Upper lobe of right lung (tissue), 1 donor: ENCODE results near the gene MPP3. TPM values are rescaled to one million over a fixed set of nuclear protein-coding genes. Genes with fewer than 3 reads are reported as not detected.

ENCODE experiments used
- ATAC-seq: fragments of 200-7000 bp; cut with Tn5 transposase; one replicate; pipeline ENCODE4 v1.9.1; 2020; ENCODE audit warnings: mild to moderate bottlenecking, moderate library complexity
- DNase-seq: peaks from one replicate; pipeline ENCODE4 v3.0.0-alpha.2; 2020
- H3K27ac ChIP-seq: fragments of 200-600 bp; one replicate; pipeline ENCODE4 v1.8.0; 2022
- H3K27me3 ChIP-seq: fragments of 200-600 bp; one replicate; pipeline ENCODE4 v1.8.0; 2022; ENCODE audit warnings: mild to moderate bottlenecking
- H3K36me3 ChIP-seq: fragments of 200-600 bp; one replicate; pipeline ENCODE4 v1.8.0; 2022
- H3K4me1 ChIP-seq: fragments of 200-600 bp; one replicate; pipeline ENCODE4 v1.8.0; 2022
- H3K4me3 ChIP-seq: fragments of 200-600 bp; one replicate; pipeline ENCODE4 v1.8.0; 2022; ENCODE audit warnings: mild to moderate bottlenecking
- H3K9me3 ChIP-seq: fragments of 200-600 bp; one replicate; pipeline ENCODE4 v1.8.0; 2022
- CTCF ChIP-seq: fragments of 200-600 bp; IDR thresholded peaks from one replicate; pipeline ENCODE4 v1.8.0; 2022; ENCODE audit warnings: antibody characterized with exemption
- intact Hi-C: fragments of 100-400 bp; cut with DNase I; formaldehyde crosslinking; loops from one replicate; pipeline ENCODE4 v1.11.0; 2022
- total RNA-seq: library from RNA; stranded (reverse); fragmentation: NEBNext Ultra II Directional; extraction: Animal tissue kit (Norgen Biotek cat#: 25700); gene quantifications from one replicate; pipeline ENCODE4 v1.2.1, GENCODE V29; 2021
- donor health status: DM: no; HTN: yes; CAD: no; lungs with severe emphysema.

The MPP3 gene
- total RNA-seq, 1 donor from 2014 or later, result 28.6 TPM

DNA sequence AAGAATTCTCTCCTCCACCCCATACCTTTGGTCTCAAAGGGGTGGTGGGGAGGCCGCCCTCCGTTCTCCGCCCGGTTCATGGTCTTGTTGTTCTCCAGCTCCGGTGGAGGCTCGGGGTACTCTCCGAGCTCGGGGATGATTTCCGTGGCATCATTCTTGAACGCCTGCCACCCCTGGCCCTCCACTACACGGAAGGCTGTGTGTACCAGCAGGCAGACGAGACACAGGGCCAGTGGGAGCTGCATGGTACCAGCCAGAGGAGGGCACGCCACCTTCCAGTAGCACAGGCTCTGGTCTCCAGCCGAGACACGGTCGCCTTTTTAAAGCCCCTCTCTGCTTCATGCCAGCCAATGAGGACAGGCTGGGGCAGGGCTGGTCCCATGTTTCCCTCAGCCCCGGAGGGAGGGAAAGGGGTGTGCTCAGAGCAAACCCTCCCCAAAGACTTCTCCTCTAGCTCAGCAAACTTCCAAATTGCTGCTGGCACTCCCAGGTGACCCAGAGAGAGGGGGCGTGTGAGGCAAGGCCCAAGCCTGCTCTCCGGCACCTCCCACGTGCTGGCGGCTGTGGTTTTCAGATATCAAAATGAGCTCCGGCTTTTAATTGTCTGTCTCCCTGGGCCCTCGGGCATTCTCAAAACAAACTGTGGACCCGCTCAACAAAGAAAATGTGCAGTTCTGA is 74.3 kb downstream of the MPP3 start, which contains the start of gene SOST:
Gene SOST (minus strand): TSS at position 295 of the 678 bp plus-strand sequence. CDS start 50 bp downstream, at position 245.
- Histone ChIP-seq H3K4me3 (no peak within 1 kb of the TSS), H3K27ac (no peak within 1 kb of the TSS), H3K27me3 (peaks cover 19% of the 10 kb centered on the region), H3K9me3 (no peaks in the 10 kb centered on the region), H3K36me3 (no peaks in the 10 kb centered on the region), H3K4me1 (peaks cover 9% of the 10 kb centered on the region)
- intact Hi-C loops, result loop anchor here (5.0 to 10.0 kb wide), 2 partner anchors 66 to 174 kb away; no protein-coding TSS in a partner anchor
- TF ChIP-seq CTCF, result no peak
- DNase-seq (no peak), ATAC-seq (no peak)

- Histone ChIP-seq H3K27ac (no peak overlapping the region), H3K4me1 (peaks cover 9% of the 10 kb centered on the region), H3K27me3 (peaks cover 19% of the 10 kb centered on the region), H3K36me3 (no peaks in the 10 kb centered on the region), H3K9me3 (no peaks in the 10 kb centered on the region), H3K4me3 (no peak overlapping the region)
- no peak for TF ChIP-seq CTCF
- no peak for DNase-seq
- no peak for ATAC-seq
- intact Hi-C loops, result loop anchor here (5.0 to 10.0 kb wide), 2 partner anchors 66 to 173 kb away; no protein-coding TSS in a partner anchor
Observed at GRCh38 chr17:43758086-43758485, 74.9 kb downstream of the MPP3 start.

DNA sequence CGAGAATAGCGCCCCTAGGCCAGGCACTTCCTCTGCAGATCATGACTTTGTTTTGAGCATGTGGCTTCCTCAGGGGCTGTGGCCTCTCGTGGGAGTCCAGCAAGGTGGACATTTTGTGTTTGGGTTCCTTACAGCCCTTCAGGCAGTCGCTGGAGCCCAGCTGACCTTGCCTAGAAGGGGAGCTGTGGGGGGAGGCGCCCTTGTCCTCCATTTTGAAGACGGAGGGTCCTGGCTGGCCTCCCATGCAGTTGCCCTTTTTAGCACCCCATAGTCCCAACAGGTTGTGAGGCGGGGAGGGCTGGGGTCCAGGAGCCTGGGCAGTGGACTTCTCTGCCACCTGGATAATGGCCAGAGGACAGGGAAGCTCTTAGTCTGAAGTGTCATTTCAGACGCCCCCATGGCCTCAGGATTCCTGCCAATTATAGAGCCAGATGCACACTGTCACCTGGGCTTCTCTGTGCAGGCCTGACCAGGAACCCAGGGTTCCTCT is 75.7 kb downstream of the MPP3 start:
- Histone ChIP-seq H3K27me3 (peaks cover 19% of the 10 kb centered on the region), H3K4me1 (peaks cover 9% of the 10 kb centered on the region), H3K27ac (no peak overlapping the region), H3K4me3 (no peak overlapping the region), H3K9me3 (no peaks in the 10 kb centered on the region), H3K36me3 (no peaks in the 10 kb centered on the region)
- intact Hi-C loops, result loop anchor here (5.0 to 10.0 kb wide), 2 partner anchors 65 to 172 kb away; no protein-coding TSS in a partner anchor
- no peak for ATAC-seq
- no peak for TF ChIP-seq CTCF
- no peak for DNase-seq

GRCh38 chr17:43756201-43756600 is 76.7 kb downstream of the MPP3 start:
- no peak for DNase-seq
- Histone ChIP-seq H3K4me1 (peaks cover 9% of the 10 kb centered on the region), H3K27me3 (peaks cover 19% of the 10 kb centered on the region), H3K36me3 (no peaks in the 10 kb centered on the region), H3K9me3 (no peaks in the 10 kb centered on the region), H3K4me3 (no peak overlapping the region), H3K27ac (no peak overlapping the region)
- no peak for TF ChIP-seq CTCF
- ATAC-seq, result no peak
- intact Hi-C loops, result loop anchor here (5.0 to 10.0 kb wide), 2 partner anchors 64 to 171 kb away; no protein-coding TSS in a partner anchor

DNA sequence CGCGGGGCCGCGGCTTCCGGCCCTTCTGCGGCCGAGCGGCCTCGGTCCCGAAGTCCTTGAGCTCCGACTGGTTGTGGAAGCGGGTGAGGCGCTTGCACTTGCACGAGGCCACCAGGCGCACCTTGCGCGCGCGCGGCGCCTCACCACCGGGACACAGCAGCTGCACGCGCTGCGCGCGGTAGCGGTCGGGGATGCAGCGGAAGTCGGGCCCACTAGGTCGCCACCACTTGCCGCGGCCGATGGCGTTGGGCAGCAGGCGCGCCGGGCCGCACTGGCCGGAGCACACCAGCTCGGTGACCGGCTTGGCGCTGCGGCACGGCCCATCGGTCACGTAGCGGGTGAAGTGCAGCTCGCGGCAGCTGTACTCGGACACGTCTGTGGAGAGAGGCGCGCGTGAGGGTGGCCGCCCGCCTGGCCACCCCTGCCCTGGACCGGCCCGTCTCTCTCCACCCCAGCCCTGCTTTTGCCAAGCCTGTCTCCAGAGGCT is 77.5 kb downstream of the MPP3 start:
- Histone ChIP-seq H3K4me1 (peaks cover 9% of the 10 kb centered on the region), H3K4me3 (no peak overlapping the region), H3K27ac (no peak overlapping the region), H3K9me3 (no peaks in the 10 kb centered on the region), H3K36me3 (no peaks in the 10 kb centered on the region), H3K27me3 (peaks cover 19% of the 10 kb centered on the region)
- ATAC-seq, result peak; percentile 4
- DNase-seq, result no peak
- intact Hi-C loops, result loop anchor here (5.0 to 10.0 kb wide), 2 partner anchors 63 to 171 kb away; no protein-coding TSS in a partner anchor
- TF ChIP-seq CTCF, result no peak
